ENCODE results near the gene PRDX4. TPM values are rescaled to one million over a fixed set of nuclear protein-coding genes. Genes with fewer than 3 reads are reported as not detected.

Gene PRDX4
- total and polyA plus RNA-seq, 2 of the 8 experiments (the other 6 are each of a cell fraction or from before 2014, with no cell fraction given): 130 TPM

DNA sequence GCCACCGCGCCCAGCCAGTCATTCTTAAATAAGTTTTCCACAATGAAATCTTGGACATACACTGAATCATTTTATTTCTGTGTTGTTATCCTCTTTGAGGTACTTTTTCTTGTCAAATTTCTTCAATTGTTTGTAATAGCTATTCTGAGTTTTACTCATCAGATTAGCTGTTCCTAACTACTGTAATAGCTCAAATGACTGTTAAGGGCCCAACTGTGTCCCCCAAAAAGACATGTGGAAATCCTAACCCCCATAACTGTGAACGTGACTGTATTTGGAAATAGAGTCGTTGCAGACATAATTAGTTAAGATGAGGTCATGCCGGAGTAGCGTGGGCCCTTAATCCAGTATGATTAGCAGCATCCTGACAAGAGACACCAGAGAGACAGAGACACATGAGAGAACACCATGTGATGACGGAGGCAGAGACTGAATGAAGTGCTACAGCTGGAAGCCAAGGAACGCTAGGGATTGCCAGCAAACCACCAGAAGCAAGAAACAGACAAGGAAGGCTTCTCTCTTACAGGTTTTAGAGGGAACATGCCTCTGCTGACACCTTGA lies 52.9 kb downstream of the PRDX4 start (continued):
- no peak for TF ChIP-seq EGR1 (IDR thresholded peaks at IDR 0.05; ENCODE audit: borderline replicate concordance, low read depth, low read length)
- TF ChIP-seq, protein P1, sequence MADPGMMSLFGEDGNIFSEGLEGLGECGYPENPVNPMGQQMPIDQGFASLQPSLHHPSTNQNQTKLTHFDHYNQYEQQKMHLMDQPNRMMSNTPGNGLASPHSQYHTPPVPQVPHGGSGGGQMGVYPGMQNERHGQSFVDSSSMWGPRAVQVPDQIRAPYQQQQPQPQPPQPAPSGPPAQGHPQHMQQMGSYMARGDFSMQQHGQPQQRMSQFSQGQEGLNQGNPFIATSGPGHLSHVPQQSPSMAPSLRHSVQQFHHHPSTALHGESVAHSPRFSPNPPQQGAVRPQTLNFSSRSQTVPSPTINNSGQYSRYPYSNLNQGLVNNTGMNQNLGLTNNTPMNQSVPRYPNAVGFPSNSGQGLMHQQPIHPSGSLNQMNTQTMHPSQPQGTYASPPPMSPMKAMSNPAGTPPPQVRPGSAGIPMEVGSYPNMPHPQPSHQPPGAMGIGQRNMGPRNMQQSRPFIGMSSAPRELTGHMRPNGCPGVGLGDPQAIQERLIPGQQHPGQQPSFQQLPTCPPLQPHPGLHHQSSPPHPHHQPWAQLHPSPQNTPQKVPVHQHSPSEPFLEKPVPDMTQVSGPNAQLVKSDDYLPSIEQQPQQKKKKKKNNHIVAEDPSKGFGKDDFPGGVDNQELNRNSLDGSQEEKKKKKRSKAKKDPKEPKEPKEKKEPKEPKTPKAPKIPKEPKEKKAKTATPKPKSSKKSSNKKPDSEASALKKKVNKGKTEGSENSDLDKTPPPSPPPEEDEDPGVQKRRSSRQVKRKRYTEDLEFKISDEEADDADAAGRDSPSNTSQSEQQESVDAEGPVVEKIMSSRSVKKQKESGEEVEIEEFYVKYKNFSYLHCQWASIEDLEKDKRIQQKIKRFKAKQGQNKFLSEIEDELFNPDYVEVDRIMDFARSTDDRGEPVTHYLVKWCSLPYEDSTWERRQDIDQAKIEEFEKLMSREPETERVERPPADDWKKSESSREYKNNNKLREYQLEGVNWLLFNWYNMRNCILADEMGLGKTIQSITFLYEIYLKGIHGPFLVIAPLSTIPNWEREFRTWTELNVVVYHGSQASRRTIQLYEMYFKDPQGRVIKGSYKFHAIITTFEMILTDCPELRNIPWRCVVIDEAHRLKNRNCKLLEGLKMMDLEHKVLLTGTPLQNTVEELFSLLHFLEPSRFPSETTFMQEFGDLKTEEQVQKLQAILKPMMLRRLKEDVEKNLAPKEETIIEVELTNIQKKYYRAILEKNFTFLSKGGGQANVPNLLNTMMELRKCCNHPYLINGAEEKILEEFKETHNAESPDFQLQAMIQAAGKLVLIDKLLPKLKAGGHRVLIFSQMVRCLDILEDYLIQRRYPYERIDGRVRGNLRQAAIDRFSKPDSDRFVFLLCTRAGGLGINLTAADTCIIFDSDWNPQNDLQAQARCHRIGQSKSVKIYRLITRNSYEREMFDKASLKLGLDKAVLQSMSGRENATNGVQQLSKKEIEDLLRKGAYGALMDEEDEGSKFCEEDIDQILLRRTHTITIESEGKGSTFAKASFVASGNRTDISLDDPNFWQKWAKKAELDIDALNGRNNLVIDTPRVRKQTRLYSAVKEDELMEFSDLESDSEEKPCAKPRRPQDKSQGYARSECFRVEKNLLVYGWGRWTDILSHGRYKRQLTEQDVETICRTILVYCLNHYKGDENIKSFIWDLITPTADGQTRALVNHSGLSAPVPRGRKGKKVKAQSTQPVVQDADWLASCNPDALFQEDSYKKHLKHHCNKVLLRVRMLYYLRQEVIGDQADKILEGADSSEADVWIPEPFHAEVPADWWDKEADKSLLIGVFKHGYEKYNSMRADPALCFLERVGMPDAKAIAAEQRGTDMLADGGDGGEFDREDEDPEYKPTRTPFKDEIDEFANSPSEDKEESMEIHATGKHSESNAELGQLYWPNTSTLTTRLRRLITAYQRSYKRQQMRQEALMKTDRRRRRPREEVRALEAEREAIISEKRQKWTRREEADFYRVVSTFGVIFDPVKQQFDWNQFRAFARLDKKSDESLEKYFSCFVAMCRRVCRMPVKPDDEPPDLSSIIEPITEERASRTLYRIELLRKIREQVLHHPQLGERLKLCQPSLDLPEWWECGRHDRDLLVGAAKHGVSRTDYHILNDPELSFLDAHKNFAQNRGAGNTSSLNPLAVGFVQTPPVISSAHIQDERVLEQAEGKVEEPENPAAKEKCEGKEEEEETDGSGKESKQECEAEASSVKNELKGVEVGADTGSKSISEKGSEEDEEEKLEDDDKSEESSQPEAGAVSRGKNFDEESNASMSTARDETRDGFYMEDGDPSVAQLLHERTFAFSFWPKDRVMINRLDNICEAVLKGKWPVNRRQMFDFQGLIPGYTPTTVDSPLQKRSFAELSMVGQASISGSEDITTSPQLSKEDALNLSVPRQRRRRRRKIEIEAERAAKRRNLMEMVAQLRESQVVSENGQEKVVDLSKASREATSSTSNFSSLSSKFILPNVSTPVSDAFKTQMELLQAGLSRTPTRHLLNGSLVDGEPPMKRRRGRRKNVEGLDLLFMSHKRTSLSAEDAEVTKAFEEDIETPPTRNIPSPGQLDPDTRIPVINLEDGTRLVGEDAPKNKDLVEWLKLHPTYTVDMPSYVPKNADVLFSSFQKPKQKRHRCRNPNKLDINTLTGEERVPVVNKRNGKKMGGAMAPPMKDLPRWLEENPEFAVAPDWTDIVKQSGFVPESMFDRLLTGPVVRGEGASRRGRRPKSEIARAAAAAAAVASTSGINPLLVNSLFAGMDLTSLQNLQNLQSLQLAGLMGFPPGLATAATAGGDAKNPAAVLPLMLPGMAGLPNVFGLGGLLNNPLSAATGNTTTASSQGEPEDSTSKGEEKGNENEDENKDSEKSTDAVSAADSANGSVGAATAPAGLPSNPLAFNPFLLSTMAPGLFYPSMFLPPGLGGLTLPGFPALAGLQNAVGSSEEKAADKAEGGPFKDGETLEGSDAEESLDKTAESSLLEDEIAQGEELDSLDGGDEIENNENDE (IDR thresholded peaks at IDR 0.05; ENCODE audit: insufficient replicate concordance, low read length): no peak
- TF ChIP-seq, protein P2, sequence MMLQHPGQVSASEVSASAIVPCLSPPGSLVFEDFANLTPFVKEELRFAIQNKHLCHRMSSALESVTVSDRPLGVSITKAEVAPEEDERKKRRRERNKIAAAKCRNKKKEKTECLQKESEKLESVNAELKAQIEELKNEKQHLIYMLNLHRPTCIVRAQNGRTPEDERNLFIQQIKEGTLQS (IDR thresholded peaks at IDR 0.05; ENCODE audit: insufficient read depth, low read depth, low read length): no peak
- no peak for TF ChIP-seq SIX5 (IDR thresholded peaks at IDR 0.05; ENCODE audit: low read depth, low read length)
- no peak for TF ChIP-seq RXRA (IDR thresholded peaks at IDR 0.05; ENCODE audit: insufficient read depth, low read depth, low read length)

Data from H1 (cell line).